ENCODE results near the gene ABCB6.
"Not testable (repeated sequence)": the region's sequence is repeated elsewhere in the genome, so short reads cannot be mapped to it uniquely, and the experiment has no call there.

The ABCB6 gene

GRCh38 chr2:219218732-219219701 is at the start of gene ABCB6:
TSS of gene ABCB6 (minus strand) at chr2:219218958. CDS start at chr2:219218673, 285 bp downstream.
- DNase-seq (ENCODE audit: low read depth), result no peak

DNA sequence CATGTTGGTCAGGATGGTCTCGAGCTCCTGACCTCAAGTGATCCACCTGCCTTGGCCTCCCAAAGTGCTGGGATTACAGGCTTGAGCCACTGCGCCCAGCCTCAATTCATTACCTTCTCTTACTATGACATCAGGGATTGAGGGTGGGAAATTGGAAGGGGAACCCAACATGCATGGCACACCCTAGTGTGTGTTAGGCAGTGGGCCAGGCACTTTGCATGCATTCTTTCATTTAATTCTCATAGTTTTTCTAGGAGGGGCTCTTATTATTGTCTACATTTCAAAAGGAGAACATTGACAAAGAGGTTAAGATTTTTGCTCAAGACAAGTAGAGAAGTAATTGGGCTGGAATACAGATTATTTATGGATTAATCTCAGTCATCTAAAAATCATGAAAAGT is 49.5 kb upstream of the ABCB6 start:
- no peak for DNase-seq (ENCODE audit: low read depth)

DNA sequence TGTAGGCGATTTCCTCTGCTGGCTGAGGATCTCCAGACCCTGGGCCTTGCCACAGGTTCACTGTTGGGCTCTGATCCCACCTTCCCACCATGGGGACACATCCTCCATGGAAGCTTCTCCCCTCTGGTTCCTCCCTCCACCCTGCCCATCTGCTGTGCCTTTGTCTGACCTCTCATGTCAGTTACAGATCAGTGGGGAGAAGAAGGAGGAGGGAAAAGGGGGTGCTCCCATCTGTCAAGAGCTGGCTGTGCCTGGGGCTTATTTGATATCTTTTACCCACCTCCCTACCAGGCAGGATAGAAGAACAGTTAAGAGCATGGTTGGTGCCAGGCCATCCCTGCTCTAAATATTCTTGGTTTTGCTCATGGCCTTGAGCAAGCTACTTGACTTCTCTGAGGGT is 48.1 kb upstream of the ABCB6 start:
- DNase-seq (ENCODE audit: low read depth), result no peak

- DNase-seq (ENCODE audit: low read depth), result no peak
Measured at GRCh38 chr2:219266232-219266631, 47.5 kb upstream of the ABCB6 start.

DNA sequence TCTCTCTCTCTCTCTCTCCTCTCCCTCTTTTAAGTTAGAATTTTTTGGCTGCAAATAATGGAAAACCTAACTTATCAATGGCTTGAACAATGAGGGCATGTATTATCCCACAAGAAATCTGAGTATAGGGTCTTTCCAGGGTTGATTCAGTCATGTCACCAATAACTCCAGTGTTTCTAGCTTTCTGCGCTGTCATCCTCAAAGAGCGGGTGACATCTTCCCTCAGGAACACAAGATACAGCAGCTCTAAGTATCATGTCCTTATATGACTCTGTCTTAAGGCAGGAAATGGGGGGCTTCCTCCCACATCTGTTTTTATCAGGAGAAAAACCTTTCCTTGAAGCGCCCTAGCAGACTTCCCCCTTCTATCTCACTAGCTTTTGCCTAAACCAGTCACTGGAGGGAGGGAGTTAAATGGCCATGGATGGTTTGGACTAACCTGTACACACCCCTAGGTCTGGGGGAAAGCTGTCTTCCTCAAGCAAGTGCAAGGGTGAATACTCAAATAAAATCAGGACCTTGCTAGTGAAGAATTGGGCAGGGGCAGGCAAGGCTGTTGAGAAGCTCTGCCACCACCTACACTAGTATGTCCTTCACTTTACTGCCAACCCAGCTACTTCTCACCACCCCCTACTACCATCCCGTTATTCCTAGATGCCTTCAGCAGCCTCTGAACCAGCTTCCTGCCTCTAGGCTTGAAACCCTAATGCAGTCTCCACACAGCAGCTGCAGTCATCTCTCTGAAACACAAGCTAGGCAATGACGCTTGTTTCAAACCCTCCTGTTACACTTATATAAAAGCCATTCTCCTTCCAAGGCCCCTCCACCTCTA is 42.5 kb upstream of the ABCB6 start:
- DNase-seq (ENCODE audit: low read depth), result no peak

GRCh38 chr2:219258942-219259341 is 40.2 kb upstream of the ABCB6 start:
- DNase-seq (ENCODE audit: low read depth), result not testable (repeated sequence)

DNA sequence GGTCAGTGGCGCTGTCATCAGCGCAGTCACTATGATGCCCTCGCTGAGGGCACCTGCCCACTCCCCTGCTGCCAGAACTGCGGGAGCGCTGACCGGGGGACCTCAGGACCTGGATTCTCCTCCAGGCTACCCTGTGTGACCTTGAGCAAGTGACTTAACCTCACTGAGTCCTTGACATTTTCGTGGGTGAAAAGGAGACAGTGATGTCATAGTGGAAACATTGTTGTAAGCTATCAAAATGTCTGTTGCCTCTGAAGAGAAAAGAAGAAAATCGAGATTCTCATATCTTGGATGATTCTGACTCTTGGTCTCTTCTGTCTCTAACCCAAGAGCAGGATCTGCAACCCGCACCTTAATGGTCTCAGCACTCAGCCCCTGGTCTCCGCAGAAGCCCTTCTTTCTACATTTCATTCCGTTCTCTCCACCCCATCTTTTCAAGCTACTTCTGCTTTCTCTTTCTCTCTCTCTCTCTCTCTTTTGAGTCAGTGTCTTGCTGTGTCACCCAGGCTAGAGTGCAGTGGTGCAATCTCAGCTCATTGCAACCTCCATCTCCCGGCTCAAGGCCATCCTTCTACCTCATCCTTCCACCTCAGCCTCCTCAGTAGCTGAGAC is 35.9 kb upstream of the ABCB6 start:
- no peak for DNase-seq (ENCODE audit: low read depth)

- no peak for DNase-seq (ENCODE audit: low read depth)
Measured at GRCh38 chr2:219253753-219254589, 35.2 kb upstream of the ABCB6 start, which contains the start of gene TUBA4A. TSS of gene TUBA4A (minus strand) at chr2:219253918. CDS start at chr2:219253858, 60 bp downstream.

GRCh38 chr2:219252900-219253752 is 34.4 kb upstream of the ABCB6 start, which contains the start of gene TUBA4B:
TSS of gene TUBA4B (plus strand) at chr2:219253243. CDS start at chr2:219253408, 165 bp downstream.
- DNase-seq (ENCODE audit: low read depth), result no peak

DNA sequence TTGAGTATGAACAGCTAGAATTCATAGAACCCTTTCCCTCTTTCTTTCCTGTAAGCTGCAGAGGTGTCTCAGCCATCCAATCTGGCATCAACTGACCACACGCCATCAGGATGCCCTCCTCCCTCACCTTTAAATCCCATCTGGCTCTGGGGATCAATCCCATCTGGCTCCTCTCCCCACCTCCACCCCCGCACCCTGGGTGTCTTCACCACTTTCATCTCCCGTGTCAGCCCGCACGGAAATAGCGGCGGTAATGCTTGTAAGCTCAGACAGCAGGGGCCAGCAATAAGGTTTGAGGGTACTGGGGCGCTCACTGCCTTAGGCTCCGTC is 33.8 kb upstream of the ABCB6 start:
- no peak for DNase-seq (ENCODE audit: low read depth)

- DNase-seq (ENCODE audit: low read depth), result no peak
Measured at GRCh38 chr2:219252084-219252483, 33.3 kb upstream of the ABCB6 start.

- DNase-seq (ENCODE audit: low read depth), result no peak
Measured at GRCh38 chr2:219251656-219252055, 32.9 kb upstream of the ABCB6 start.

GRCh38 chr2:219250049-219250781 is 31.5 kb upstream of the ABCB6 start:
- DNase-seq (ENCODE audit: low read depth), result no peak

DNA sequence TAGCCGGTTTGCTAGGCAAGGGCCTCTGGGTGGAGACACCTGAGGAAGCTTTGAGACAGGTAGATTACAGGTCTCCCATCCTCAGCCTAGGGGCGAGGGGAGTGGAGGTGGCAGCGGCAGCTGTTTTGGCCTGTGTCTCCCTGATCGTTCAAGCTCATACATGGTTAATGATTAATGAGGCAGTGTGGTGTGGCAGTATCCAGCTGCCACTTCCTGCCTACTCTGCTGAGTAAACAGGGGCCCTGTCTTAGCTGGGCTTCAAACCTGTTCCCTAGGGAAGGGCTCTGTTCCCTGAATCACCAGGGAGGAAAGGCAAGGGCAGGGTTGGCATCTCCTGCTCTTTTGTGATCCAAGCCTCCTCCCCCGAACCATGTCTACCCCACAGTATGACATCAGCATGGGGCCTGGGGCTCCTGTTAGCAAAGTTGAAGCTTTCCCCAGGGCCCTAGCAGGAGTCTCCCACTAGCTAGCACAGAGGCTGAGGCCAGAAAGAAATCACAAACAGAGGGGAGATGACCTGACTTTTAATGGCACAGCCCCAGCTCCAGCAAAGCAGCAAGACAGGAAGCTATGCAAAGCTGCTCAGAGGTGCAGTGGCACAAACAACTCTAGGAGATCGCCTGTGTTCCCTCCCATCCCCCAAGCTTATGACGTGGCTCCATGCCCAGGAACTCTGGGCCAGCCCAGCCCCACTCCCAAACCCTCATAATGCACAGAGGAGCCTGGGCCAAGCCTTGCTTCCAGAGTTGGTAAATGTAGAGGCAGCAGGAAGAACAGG is 30.6 kb upstream of the ABCB6 start:
- no peak for DNase-seq (ENCODE audit: low read depth)

DNA sequence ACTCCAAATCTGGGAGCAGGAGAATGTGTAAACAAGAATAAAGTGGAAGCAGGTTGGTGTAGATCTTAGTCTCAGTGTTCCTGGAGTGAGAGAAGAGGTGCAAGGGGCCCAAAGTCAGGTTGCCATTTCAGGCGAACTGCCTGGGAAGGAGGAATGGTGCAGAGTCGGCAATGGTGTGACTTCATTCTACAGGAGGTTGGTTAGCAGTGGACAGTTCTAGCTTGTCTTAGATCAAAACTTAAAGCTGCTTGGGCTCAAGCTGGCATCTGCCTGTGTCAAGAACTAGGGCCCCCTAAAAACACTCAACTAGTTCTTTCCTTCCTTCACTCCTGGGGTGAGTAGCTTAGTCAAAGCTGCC is 30.1 kb upstream of the ABCB6 start:
- DNase-seq (ENCODE audit: low read depth), result no peak

GRCh38 chr2:219247678-219248642 is 29.2 kb upstream of the ABCB6 start:
- DNase-seq (ENCODE audit: low read depth), result no peak

DNA sequence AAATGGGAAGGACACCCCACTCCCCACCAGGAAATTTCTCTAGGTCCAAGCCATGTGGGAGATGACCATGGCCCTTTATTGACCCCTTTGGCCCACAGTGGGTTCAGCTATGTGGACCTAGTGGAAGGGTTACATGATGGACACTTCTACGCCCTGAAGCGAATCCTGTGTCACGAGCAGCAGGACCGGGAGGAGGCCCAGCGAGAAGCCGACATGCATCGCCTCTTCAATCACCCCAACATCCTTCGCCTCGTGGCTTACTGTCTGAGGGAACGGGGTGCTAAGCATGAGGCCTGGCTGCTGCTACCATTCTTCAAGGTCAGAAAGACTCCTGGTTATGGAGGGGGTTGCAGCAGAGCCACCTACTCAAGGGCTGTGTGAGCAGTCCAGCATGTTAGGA is 27.8 kb upstream of the ABCB6 start:
- DNase-seq (ENCODE audit: low read depth), result no peak

- DNase-seq (ENCODE audit: low read depth), result no peak
Measured at GRCh38 chr2:219245899-219246230, 27.1 kb upstream of the ABCB6 start.
